Fibroblast of mammary gland (primary cell): Measurements from ENCODE around the gene BTBD9.

Experiments used
- DNase-seq: peaks from one replicate; pipeline ENCODE4 v3.0.0-alpha.2; 2010; ENCODE audit warnings: low read depth
- H3K4me3 ChIP-seq: 2 replicates; pipeline ENCODE4 v1.5.1; 2011; ENCODE audit warnings: low read depth, mild to moderate bottlenecking, low read length, moderate library complexity; ENCODE audit not compliant: control insufficient read depth
- TF ChIP-seq, protein P1 (sequence below): conservative IDR thresholded peaks from 2 replicates; pipeline ENCODE4 v1.5.1; 2011; ENCODE audit warnings: low read depth, low read length, inconsistent platforms; ENCODE audit not compliant: control insufficient read depth, insufficient read depth

BTBD9 gene

DNA sequence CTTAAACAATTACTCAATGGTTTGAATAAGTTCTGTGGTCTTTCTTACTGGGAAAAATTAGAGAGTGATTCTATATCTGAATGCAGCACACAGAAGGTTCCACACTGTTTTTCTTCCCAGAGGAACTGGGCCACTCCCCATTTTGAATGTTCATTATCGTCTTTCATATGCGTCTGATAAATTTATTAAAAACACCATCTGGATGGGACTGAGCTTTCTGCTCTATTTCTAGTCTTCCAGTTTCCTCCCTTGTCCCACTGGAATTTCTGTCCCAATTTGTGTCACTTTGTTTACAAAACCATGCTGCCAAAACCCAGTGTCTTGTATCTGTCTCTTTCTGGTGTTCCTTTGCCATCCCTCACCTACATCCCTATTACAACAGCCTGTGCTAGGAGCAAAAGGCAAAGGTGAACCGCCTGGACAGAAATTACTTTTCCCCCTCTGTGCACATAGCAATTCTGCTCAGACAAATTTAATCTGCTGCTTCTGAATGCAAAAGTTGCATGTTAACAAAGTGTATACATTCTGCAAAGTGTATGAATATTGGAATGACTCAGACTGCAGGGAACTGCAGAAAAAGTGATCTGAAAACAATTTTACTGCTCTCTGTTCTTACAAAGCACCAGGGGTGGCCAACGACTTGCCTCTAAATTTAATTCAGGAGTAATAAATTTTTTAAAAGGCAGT lies 333.6 kb downstream of the BTBD9 start:
- TF ChIP-seq, protein P1, sequence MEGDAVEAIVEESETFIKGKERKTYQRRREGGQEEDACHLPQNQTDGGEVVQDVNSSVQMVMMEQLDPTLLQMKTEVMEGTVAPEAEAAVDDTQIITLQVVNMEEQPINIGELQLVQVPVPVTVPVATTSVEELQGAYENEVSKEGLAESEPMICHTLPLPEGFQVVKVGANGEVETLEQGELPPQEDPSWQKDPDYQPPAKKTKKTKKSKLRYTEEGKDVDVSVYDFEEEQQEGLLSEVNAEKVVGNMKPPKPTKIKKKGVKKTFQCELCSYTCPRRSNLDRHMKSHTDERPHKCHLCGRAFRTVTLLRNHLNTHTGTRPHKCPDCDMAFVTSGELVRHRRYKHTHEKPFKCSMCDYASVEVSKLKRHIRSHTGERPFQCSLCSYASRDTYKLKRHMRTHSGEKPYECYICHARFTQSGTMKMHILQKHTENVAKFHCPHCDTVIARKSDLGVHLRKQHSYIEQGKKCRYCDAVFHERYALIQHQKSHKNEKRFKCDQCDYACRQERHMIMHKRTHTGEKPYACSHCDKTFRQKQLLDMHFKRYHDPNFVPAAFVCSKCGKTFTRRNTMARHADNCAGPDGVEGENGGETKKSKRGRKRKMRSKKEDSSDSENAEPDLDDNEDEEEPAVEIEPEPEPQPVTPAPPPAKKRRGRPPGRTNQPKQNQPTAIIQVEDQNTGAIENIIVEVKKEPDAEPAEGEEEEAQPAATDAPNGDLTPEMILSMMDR, result no peak
- DNase-seq, result no peak
- no peak overlapping the region for H3K4me3 ChIP-seq

DNA sequence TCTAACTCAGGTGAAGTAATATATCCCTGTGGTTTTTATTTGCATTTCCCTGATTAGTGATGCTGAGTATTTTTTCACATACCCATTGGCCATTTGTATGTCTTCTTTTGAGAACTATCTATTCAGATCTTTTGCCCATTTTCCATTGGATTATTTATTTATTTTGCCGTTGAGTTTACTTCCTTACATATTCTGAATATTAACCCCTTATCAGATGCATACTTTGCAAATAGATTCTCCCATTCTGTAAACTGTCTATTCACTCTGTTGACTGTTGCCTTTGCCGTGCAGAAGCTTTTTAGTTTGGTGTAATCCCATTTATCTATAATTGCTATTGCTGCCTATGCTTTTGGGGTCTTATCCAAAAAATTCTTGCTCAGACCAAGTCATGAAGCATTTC lies 336.9 kb downstream of the BTBD9 start:
- H3K4me3 ChIP-seq, result no peak overlapping the region
- TF ChIP-seq, protein P1, result no peak
- DNase-seq, result no peak

DNA sequence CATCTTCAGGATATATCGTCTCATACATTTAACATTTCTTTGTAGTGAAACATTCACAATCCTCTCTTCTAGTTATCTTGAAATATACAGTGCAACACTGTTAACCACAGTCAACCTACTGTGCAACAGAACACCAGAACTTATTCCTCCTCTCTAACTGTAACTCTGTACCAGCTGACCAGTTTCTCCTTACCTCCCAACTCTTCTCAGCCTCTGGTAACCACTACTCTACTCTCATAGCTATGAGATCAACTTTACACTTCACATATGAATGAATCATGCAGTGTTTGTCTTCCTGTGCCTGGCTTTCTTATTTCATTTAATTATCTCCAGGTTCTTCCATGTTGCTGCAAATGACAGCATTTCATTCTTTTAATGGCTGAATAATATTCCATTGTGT lies 337.6 kb downstream of the BTBD9 start:
- TF ChIP-seq, protein P1, result no peak
- peak; percentile 35 for DNase-seq
- no peak overlapping the region for H3K4me3 ChIP-seq

DNA sequence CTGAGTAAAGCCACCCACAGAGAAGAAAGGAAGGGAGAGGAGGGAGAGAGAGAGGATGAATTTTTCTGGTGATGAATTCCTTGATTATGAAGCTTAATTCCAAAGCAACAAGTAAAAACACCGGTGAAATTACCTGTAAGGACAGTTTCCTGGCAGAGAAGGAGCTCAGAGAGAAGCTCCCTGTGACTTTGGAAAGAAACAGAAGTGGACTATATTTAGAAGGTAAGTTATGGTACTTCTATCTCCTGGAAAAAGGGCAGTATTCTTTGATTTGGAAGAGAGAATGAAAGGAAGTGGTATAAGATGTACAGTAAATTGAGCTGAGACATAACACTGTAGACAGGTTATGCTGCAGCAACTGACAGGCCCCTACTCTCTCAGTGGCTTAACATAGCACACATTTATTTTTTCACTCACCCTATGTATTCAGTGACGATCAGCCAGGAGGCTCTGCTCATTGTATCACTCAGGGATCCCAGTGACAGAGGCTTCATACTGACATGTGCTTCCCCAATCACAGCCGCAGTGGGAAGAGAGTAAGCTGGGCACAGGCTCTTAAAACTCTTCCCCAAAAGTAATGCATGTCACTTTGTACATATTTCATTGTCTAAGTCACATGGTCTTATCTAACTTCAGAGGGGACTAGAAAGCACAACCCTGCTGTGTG lies 349.5 kb downstream of the BTBD9 start:
- H3K4me3 ChIP-seq, result no peak overlapping the region
- TF ChIP-seq, protein P1, result no peak
- DNase-seq, result no peak

DNA sequence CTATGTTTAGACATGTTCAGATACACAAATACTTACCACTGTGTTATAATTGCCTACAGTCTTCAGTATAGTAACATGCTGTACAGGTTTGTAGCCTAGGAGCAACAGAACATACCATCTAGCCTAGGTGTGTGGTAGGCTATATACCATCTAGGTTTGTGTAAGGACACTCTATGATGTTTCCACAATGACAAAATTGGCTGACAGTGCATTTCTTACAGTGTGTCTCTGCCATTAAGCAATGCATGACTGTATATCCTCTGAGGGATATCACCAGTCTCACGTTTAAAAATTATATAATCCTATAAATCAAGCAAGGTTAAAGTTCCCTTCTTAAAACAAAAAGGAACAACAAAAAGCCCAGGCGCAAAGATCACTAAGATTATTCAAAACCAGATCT lies 352.2 kb downstream of the BTBD9 start:
- H3K4me3 ChIP-seq, result no peak overlapping the region
- TF ChIP-seq, protein P1, result no peak
- DNase-seq, result no peak

DNA sequence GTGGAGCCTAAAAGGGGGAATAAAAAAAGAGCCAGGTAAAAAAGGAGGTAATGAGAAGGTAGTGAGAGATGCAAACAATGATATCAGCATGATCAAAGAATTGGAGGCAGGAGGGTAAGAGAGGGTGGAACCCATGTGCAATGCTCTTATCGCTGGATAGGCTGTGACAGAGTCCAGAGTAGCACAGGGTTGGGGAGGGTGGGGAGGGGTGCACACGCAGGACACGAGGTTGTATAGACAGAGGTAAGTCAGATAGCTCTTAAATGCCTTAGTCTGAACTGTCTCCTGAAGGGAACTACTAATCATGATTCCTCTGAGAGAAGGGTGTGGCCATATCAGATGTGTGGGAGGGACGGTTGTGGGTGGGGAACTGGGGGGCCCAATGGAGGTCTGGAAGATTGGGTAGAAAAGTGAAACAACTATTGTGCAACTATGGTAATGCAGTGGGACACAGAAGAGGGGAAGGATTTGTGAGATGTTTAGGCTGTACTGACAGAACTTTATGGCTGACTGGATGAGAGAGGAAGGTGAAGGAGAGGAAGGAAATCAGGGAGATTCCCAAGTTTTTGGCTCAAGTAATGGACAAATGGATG lies 354.8 kb downstream of the BTBD9 start:
- no peak overlapping the region for H3K4me3 ChIP-seq
- no peak for DNase-seq
- TF ChIP-seq, protein P1, result no peak
